T-helper 22 cell (primary cell): ENCODE measurements around the gene ZNF536.
"Not testable (repeated sequence)": the region's sequence is repeated elsewhere in the genome, so short reads cannot be mapped to it uniquely, and the experiment has no call there.

Experiments used
- DNase-seq: peaks from one replicate; pipeline ENCODE4 v3.0.0-alpha.2; 2020; ENCODE audit warnings: low read depth

ZNF536 gene

DNA sequence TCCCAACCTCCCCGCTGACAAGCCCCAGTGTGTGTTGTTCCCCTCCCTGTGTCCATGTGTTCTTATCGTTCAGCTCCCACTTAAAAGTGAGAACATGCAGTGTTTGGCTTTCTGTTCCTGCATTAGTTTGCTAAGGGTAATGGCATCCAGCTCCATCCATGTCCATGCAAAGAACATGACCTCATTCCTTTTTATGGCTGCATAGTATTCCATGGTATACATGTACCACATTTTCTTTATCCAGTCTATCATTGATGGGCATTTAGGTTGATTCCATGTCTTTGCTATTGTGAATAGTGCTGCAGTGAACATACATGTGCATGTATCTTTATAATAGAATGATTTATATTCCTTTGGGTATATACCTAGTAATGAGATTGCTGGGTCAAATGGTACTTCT, 114.1 kb downstream of the ZNF536 start:
- not testable (repeated sequence) for DNase-seq

DNA sequence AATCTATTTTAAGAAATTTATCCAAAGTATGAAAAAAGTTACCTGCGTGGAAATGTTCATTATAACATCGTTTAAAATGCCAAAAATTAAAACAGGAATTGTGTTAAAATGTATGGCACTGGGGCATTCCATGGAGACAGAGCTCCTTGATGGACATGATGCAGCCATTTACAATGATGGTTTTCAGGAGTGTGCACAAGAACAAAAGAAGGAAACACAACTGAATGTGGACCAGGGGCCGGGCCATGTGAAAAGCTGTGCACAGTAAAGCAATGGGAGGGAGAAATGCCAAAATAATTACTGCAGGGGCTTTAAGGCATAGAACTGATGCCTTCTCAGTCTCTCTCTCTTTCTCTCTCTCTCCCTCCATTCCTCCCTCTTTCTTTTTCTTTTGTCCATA, 115.0 kb downstream of the ZNF536 start:
- no peak for DNase-seq

DNA sequence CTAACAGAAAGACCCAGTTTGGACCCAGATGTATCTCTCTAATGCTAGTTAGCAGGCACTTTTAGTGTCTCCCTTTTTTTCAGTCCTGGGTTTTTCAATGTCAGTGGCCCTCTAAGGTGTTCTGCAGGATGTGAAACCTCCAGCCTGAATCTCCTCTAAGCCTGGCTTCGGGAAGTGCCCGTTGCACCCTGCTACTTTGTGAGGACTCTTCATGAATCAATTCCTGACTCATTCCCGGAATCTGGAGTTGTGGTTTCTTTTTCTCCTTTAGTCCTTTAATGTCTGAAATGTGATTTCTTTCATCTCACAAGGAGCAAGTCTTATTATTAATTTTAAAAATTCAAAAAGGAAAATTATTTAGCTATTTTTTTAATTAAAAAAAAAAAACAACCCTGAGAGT, 116.0 kb downstream of the ZNF536 start:
- no peak for DNase-seq

- no peak for DNase-seq
Observed at GRCh38 chr19:30490760-30491159, 118.6 kb downstream of the ZNF536 start.

GRCh38 chr19:30492586-30493270, 120.5 kb downstream of the ZNF536 start:
- no peak for DNase-seq

- no peak for DNase-seq
Observed at GRCh38 chr19:30497034-30497433, 124.8 kb downstream of the ZNF536 start.

GRCh38 chr19:30498085-30498484, 125.9 kb downstream of the ZNF536 start:
- not testable (repeated sequence) for DNase-seq

- DNase-seq, result no peak
Observed at GRCh38 chr19:30498707-30499106, 126.5 kb downstream of the ZNF536 start.

GRCh38 chr19:30504272-30504671, 132.1 kb downstream of the ZNF536 start:
- DNase-seq, result no peak

- DNase-seq, result no peak
Observed at GRCh38 chr19:30512176-30513081, 140.2 kb downstream of the ZNF536 start.

- no peak for DNase-seq
Observed at GRCh38 chr19:30513082-30513411, 140.9 kb downstream of the ZNF536 start.

DNA sequence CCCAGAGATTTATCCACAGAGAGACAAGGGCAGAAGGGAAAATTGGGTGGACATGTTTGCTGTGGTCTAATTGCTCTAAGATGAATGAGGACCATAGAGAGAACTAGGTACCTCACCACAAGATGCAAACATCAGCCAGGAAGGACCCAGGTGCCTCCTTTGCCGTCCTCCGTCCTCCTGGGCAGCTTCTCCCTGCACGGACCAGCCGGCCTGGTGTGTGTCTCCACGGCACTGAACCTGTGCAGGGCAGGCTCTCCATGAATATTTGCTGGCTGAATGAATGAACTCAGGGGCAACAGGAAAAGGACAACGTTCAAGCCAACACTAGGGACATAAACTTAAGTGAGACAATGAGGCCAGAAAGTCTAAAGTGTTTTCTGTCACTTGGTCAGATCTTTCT, 143.9 kb downstream of the ZNF536 start:
- DNase-seq, result no peak

DNA sequence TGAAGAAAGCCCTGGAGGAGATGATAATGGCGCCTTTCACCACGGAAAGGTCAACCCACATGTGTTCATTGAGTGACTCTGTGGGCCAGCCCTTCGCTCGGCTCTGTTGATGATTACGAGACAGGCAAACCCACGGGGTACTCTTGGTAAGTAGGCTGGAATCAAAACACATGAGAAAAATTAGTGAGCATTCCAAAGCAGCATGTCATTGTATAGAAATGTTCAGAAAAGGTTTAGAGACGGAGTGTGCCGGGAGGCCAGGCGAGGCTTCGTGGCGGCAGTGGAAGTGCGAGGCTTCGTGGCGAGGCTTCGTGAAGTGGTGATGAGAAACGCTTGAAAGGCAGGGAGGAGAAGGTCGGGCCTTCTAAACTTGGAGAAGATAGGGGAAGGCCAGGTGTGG, 144.3 kb downstream of the ZNF536 start:
- no peak for DNase-seq

- no peak for DNase-seq
Observed at GRCh38 chr19:30518965-30519606, 146.9 kb downstream of the ZNF536 start.

DNA sequence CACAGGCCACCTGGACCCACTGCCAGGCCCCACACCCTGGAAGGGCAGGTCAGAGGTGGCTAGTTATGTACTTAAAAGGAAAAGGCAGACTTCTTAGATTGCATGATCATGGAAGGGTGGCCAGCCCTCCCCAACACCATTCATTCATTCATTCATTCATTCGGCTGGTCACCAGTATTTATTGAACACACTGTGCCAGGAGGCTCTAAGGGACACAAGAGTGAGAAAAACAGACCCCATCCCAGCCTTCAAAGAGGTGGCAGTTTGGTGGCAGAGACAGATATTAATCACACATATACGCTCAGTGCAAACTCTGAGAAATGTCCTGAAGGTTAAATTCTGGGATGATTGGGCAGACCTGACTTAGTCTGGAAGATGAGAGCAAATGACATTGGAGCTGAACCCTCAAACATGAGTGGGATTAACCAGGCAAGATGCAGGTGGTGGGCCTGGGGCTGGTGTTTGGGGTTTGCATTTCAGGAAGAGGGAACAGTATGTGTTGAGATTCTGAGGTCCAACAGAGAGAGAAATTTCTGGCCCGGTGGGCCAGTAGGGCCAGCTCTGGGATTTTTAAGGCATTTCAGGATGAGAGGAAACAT, 147.5 kb downstream of the ZNF536 start:
- no peak for DNase-seq

DNA sequence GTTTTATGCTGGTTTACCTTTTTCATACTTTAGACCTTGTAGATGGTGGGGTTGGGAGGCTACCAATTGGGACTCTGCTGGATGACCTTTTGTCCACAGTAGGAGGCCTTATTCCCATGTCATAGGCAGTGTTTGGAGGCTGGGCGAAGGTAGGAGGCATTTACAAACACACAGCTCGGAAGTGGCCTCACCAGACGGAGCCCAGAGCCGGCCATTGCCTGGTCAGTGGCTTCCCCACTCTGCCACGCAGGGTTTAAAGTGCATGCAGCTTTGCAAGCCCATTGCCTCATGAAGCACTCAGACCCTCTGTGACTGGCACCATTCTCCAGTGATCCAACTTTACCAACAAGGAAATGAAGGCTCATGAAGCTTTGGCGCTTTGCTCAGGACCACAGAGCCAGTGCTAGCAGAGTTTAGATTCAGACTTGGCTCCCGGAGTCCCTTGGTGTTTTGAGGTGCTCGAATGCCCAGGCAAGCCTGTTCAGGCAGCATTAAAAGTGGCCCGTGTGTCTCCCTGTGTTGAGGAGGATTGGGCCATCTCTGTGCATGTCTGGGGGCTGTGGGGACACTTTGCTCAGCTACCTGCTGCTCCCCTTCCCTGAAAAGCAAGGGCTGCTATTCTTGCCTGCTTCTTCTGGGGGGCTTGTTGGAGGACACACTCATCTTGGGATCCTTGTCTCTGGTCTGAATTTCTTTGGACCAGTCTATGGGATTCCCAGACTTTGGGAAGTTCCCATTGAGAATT, 148.7 kb downstream of the ZNF536 start:
- no peak for DNase-seq

DNA sequence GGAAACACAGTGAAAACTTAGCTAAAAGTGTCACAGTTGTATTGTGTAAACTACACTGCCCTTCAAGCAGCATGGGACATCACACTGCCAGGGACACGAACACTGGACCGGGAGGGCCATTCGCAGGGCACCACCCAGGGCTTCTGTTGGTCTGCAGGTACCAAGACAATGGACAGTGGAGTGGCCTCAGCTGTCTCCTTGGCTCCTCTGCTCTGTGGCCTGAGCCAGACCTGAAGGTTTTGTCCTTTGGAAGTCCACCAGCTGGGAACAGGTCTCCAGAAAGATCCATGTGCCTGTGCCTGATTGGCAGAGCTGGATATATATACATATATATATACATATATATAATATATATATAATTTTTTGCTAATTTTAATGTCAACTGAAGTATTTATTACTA, 149.8 kb downstream of the ZNF536 start:
- DNase-seq, result no peak

GRCh38 chr19:30522341-30522740, 150.2 kb downstream of the ZNF536 start:
- DNase-seq, result no peak

DNA sequence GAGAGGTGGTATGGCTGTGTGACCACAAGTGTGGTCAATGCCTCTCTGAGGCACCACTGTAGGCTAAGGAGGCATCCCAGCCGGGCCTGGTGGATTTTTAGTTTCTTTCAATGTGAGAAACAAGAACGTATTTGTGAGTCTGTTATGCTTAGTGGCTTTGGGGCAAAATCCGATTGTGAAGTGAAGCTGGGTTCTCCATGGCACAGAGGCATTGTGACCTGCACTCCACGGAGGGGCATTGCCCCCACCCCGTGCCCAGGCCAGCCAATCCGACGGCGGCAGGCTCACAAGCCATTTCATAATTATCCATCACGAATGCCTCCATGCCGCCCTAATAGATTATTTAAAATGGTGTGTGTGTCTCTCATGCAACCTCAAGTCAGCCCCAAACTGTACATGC, 151.6 kb downstream of the ZNF536 start:
- no peak for DNase-seq

GRCh38 chr19:30525383-30525782, 153.2 kb downstream of the ZNF536 start:
- DNase-seq, result no peak

DNA sequence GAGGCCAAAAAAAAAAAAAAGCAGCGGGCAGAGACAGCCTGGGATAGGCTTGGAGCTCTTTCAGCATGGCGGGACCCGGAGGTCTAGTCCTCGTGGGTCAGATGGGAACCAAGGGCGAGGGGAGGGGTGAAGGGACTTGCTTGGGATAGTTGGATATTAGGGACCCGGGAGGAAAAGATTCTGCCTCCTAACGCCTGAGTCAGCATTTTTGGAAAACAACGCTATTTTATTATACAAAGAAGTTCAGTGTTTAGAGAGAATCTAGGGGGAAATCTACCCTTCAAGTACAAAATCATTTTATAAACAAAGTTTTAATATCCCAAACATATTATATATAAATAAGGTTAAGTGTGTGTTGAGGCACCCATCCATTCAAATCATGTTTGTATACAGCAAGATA, 156.7 kb downstream of the ZNF536 start:
- DNase-seq, result no peak

DNA sequence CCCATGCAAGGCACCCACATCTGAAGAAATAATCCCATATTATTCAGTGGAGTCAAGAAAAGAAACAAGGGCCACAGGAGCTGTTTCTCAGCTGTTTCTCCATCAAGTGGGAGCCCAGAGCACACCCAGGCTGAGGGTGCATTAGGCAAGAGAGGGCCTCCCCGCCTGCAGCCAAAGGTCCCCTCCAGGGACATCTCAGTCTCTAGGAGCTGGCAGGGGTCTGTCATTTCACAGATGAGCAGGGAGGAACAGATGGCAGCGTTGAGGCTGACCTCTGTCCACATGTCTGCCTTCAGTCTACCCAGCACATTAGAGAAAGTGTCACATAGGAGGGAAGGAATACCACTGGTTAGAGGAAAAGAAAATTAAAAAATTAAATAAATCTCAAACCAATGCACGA, 157.7 kb downstream of the ZNF536 start:
- DNase-seq, result no peak
